SH-SY5Y (cell line): ENCODE results near the gene CCNA2.

Source experiments
- GATA2 ChIP-seq: IDR thresholded peaks from 2 replicates; pipeline ENCODE4 v1.6.1; 2011; ENCODE audit warnings: mild to moderate bottlenecking, low read depth, low read length
- GATA3 ChIP-seq: IDR thresholded peaks from 2 replicates; pipeline ENCODE4 v1.6.1; 2011; ENCODE audit warnings: low read depth, mild to moderate bottlenecking, low read length, moderate library complexity

Gene CCNA2

DNA sequence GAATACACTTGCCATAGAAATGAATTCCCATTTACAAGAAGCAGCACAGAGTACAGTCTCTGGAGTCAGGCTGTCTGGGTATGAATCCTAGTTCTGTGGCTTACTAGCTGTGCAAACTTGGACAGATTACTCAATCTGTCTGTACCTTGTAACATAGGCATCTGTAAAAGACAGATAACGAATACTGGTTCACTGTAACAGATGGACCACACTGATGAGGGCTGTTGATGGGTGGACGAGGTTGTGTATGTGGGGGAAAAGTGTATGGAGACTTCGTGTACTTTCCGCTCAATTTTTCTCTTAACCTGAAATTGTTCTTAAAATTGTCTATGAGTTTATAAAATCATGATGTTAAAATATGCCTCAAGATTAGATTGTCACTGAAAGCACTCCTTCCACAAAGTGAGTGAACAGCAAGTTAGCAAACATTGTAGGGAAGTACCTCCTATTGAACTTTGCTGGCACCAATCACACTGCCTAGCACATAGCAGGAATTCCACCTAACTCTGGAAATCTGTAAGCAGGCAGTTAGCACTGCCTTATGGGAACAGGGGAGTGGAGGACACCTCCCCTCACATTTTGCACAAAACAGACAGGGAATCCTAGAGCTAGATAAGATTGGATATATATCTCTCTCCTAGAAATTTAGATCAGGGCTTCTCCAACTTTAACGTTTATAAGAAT lies 29.0 kb downstream of the CCNA2 start:
- TF ChIP-seq GATA2, result no peak
- no peak for TF ChIP-seq GATA3

DNA sequence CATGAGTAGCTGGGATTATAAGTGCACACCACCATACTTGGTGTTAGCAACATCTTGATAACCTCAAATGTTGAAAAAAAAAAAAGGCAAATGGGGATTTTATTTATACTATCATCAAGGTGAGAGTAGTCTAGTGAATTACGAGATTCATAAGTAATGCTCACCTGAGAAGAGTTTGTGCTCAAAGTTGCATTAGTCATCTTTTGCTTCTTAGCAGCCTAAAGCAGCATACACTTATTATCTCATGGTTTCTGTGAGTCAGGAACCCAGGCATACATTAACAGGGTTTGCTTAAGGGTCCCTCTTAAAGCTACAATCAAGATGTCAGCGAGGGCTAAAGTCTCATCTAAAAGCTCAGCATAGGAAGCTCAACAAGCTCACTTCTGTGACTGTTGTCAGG lies 30.7 kb downstream of the CCNA2 start:
- TF ChIP-seq GATA2, result no peak
- TF ChIP-seq GATA3, result no peak

DNA sequence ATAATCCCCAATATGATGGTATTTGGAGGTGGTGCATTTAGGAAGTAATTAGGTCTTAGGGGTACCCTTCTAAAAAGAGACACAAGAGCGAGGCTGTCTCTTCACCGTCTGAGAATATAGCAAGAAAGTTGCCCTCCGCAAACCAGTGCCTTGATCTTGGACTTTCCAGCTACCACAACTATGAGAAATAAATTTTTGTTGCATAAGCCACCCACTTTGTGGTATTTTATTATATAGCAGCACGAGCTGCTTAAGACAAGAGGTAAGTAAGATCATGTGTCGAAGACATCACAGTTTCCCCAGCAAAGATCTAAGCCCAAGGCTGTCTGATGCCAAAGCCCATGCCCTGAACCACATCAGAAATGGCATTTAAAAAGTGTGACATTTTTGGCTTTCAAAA lies 32.2 kb downstream of the CCNA2 start:
- no peak for TF ChIP-seq GATA3
- TF ChIP-seq GATA2, result no peak

DNA sequence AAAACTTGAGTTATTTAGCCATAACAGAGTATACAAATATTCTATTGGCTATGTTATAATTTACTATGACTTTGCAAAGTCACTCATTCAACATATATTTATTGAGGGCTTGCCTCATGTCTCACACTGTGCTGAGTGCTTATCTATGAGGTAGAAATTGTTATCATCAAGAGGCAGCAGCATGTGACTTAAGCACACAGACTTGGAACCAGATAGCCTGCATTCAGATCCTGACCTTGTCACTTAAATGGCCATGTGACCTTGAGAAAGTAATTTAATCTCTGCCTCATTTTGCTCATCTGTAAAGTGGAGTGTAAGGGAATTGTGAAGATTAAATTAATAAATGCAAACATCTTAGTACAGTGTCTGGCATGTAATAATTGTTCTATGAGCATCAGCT lies 32.7 kb downstream of the CCNA2 start:
- TF ChIP-seq GATA3, result no peak
- TF ChIP-seq GATA2, result no peak

DNA sequence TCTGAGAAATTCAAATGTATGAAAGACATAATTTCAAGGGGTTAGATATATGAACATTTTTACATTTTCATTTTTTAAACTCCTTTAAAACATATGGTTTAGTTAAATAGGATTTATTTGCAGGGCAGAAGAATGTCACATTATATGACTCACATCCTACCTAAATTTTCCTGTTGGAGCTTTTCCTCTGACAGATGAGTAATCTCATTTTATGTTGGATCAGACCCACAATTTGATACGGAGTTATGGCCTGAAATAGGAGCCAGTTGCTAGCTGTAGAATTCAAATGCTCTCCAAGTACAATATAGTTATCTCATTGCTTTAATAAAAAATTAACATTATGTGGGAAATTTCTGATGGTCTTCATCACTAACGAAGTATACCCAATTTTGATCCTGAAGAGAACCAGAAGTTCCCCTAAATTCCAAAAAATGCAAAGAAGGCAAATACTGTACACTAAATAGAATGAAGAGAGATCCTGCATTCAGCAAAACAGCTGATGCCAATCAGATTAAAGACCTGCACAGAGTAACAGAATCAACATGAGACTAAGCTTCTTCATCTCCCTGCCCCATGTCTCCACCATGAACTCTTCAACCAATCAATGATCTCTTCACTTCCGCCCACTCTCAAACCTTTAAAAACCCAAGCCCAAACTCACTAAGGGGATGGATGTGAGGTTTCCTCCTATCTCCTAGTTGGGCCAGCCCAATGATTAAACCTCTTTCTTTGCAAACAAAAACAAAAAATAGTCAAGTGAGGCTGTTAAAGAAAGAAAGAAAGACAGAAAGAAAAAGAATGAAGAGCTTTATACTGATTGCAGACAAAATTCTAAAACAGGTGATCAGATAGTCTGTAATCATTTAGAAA lies 33.5 kb downstream of the CCNA2 start:
- TF ChIP-seq GATA2, result no peak
- no peak for TF ChIP-seq GATA3

DNA sequence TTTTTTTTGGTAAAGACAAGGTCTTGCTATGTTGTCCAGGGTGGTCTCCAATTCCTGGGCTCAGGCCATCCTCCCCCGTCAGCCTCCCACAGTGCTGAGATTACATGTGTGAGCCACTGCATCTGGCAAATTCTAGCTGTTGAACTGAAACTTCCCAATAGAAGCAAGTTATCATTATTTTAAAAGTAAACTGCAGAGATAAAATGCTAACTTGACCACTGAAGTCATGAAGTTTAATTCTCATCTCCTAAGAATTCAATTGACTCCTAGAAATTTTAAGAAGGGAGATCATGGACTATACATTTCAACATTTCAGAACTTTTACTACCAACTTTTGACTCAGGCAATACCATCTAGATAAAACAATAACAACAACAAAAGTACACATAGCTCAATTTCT lies 34.2 kb downstream of the CCNA2 start:
- TF ChIP-seq GATA2 (no peak), GATA3 (no peak)

DNA sequence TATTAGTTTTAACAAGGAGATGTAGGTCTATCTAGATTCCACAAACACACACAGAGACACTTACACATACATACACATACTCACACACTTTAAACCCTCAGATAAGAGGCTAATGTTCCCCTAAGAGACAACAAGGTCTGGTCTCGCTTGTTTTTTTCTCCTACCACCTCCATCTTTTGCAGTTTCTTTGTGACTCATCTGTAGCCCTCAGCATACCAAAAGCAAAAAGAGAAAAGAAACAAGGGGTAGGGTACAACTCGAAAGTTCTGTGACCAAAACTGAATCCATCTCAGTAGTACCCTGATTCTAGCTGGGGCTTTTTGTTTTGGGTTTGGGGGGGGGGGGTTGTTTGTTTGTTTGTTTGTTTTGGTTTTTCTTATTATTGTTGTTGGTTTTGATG lies 34.8 kb downstream of the CCNA2 start:
- TF ChIP-seq GATA3 (no peak), GATA2 (no peak)

DNA sequence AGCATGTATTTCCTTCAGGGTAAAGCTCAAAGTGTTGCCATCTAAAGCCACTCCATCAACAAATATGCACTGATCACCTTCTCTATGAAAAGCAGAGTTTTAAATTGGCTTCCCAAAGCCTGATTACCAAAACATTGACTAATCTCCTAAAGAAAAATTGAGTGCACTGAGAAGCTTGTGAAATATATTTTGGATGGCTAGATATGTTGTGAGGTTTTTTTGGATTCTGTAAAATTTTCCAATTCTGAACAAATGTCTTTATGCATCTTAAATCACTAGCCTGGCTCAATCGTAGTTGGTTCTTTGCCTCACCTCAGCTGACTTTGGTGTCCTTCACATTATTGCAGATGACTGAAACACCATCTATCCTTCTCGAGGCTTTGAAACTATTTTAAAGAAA lies 37.5 kb downstream of the CCNA2 start:
- TF ChIP-seq GATA3 (no peak), GATA2 (no peak)

DNA sequence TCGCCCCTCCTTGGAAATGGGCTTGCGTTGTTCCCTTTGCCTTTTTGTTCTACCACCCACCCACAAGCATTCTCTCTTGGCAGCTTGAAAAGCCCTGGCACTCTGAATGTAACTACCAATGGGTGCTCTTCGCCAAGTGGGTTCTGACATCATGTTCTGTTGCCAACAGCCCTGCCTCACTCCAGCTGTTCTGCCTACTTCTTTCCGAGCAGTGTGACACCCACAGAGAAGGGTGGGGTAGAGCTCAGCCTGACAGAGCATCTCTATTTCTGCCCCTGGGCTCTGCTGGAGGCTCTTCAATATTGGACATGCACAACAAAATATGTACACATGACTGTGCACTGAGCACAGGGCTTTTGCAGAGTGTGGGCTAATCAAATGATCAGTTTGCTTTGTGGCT lies 38.2 kb downstream of the CCNA2 start:
- TF ChIP-seq GATA2, result no peak
- TF ChIP-seq GATA3, result no peak

DNA sequence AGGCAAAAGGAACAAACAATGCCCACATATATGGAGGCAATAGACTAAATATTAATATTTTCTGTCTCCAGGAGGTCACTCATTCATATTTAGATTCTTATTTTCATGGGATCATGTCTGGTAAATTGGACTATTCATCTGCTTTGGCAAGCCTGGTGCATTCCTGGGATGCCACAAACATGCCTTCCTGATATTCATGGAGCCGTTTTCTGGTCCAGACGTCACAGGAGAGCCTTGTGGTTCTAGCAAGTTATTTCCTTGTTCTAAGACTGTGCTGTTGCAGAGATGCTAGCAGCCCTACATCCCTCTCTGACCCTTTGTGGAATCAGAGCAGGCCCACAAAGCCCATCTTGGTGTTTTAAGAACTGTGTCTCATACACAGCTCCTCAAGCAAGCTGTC lies 38.7 kb downstream of the CCNA2 start:
- TF ChIP-seq GATA3 (no peak), GATA2 (no peak)

DNA sequence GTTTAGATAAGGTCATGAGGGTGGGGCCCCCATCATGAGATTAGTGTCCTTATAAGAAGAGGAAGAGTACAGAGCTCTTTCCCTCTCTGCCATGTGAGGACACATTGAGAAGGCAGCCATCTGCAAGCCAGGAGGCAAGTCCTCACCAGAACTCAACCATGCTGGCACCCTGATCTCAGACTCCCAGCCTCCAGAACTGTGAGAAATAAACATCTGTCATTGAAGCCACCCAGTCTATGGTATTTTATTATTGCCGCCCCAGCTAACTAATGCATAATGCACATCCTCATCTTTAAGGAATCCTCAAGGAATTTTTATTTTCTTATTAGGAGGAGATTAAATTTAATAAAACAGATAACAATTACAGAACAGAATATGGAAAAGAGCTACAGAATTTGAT lies 39.3 kb downstream of the CCNA2 start:
- TF ChIP-seq GATA2 (no peak), GATA3 (no peak)

DNA sequence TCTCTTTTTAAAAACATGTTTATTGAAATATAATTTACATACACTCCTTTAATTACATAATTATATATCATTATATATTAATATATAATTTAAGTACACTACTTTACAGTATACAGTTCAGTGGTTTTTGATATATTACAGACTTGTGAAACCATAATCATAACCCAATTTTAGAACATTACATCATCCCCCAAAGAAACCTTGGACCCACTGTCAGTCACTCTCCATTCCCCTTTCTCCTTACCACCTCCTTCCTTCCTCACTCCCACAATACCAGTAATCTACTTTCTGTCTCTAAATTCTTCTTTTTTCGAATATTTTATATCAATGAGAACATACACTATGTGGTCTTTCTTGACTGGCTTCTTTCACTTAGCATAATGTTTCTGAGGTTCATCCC lies 40.5 kb downstream of the CCNA2 start:
- TF ChIP-seq GATA2 (no peak), GATA3 (no peak)

DNA sequence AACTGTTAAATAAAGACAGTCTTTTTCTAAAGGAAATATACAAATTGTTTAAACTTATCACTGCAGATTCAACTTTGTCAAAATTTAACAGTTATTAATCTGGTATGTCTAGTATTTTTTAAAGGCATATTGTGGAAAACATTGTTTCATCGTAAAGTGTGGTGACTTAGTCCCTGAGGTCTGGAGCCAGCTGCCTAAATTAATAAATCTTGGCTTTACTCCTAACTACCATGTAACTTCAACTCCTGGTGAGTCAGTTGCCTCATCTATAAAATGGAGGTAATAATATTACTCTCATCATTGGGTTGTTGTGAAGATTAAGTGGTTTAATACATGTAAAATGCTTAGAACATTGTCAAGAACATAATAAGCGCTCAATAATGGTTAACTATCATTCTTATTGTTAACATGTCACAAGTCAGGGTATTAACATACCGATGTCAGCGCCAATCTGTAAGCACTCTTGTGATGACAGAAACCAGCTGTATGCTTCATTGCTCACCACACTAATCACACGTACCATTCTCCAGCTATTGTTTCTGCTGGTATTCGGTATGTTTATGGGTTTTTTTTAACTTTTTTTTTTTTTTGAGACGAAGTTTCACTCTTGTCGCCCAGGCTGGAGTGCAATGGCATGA lies 44.6 kb downstream of the CCNA2 start:
- TF ChIP-seq GATA2, result no peak
- TF ChIP-seq GATA3, result no peak

DNA sequence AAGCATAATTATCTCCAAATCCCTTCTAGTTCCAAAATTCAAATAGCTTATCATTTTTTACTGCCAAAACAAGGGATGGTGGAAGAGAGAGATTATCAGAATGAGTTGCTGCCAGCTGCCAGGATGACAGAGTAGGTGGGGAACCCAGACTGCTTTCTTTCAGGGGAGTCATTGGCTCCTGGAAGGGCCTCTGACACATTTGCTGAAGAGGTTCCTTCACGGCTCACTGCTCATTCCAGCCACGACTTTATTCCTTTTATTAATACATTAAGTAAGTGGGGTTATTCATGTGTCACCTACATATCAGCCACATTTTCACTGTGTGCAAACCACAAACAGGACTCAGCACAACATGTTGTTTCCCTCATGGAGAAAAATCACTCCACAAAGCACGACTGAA lies 46.1 kb downstream of the CCNA2 start:
- TF ChIP-seq GATA2 (no peak), GATA3 (no peak)
